Lung microvascular endothelial cell (primary cell): Measurements from ENCODE around the gene SPATS2. TPM values are rescaled to one million over a fixed set of nuclear protein-coding genes. Genes with fewer than 3 reads are reported as not detected.
"Not testable (repeated sequence)": the region's sequence is repeated elsewhere in the genome, so short reads cannot be mapped to it uniquely, and the experiment has no call there.

Experiments used
- DNase-seq, 2 donors: peaks; one replicate each; pipeline versions ENCODE4 v3.0.0 to v3.0.0-alpha.2; 2010; ENCODE audit warnings: low read depth in 2 of 2
- total RNA-seq: library from RNA; depleted of rRNA; stranded (reverse); fragments of >200 nt; gene quantifications from 2 replicates; pipeline ENCODE4 v1.2.1, GENCODE V29; 2014

Gene SPATS2
- total RNA-seq, 1 donor from 2014 or later, result 11.7 TPM

GRCh38 chr12:49511410-49511809 is 144.1 kb downstream of the SPATS2 start:
- no peak for DNase-seq

DNA sequence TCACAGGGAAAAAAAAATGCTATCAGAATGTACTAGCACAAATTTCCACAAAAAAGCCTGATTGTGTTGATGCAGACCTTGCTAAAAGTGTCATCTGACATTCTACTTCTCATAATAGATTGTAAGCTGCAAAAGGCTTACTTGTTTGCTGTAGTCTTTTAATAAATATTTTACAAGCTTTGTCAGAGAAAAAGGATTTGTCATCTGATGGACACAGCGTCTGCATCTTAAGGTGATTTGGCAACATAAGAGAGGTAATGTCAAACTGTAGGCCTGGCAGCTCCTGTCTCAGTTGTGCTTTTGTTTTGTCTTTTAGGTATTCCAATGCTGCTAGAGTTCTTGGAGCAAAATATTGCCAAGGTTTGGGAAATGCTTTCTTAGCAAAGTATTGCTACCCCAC is 145.3 kb downstream of the SPATS2 start:
- no peak for DNase-seq

DNA sequence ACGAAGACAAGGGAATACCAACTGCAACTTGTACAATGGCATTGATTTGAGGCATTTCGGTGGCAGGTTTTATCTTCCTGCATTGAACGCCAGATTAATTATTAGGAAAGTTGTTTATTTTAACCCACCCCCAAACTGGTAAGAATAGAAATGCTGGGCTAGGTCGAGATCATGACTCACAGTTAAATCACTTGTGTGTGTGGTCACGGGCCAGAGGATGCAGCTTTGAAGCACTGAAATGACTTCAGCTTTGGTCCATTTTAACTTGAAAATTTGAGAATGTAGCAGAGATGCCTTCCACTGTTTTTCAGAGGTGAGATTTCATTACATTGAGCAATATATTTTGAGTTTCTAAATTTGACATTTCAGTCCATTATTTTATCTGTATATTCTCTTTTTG is 148.0 kb downstream of the SPATS2 start:
- peak; percentile 58 to 94 for DNase-seq

DNA sequence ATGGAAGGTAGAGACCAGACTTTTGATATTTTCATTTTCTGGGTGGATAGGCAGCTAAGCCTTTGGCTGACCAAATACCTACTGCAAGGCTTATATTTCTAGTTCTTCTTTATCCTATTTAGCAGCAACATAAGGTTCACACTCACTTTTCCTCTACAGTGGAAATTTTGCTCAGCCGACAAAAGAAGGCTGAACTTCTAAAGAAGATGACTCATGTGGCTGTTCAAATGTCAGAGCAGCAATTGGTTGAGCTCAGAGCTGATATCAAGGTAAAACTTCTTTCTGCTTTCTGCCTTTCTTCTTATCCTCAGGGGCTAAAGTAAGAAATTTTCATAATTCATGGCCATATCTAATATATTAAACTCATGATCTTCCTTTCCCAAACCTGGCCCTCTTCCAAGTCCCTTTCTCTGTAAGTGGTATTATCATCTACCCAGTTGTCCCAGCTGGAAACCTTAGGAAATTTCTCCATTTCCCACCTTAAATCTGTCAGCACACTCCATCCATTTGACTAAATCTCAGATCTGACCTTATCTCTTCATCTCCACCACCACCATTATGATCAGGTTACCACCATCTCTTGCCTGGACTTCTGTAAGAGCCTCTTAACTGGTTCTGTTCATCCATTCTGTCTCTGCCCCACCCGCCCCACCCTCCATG is 151.8 kb downstream of the SPATS2 start:
- peak; percentile 53 to 74 for DNase-seq

DNA sequence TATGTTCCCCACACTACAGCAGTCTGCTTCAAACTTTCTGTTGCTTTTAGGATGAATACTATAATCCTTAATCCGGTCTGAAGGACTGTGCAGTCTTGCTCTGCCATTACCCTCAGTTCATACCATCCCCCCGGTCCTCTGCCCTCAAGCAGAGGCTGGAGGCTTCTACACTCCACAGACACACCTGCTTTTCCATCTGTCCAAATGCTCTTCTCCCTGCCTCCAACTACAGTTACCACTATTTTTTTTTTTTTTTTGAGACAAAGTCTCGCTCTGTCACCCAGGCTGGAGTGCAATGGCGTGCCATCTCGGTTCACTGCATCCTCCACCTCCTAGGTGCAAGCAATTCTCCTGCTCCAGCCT is 152.3 kb downstream of the SPATS2 start:
- DNase-seq, result no peak

- no peak for DNase-seq
These were observed 154.1 kb downstream of the SPATS2 start for GRCh38 chr12:49521389-49521788.

GRCh38 chr12:49524660-49525324 is 157.5 kb downstream of the SPATS2 start:
- DNase-seq, result peak; percentile 35 to 46

GRCh38 chr12:49525942-49526341 is 158.7 kb downstream of the SPATS2 start:
- no peak for DNase-seq

- no peak for DNase-seq
These were observed 160.3 kb downstream of the SPATS2 start for GRCh38 chr12:49527361-49528130.

DNA sequence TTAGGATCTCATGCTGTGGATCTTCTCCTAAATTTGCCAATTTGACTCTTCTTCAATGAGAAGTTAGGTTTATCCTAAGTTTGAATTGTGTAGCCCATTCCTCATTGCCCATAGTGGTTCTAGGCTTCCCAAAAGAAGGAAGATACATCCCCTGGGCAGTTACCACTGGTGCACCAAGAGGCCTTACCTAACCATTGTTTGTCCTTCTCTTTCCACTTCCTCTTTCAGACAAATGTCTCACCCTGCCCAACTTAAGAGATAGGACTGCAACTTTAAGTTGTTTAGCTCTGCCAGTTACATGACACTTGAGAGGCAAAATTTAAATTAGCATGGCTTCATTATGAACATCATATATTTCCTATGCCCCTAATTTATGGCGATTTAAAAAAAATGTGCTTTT is 162.2 kb downstream of the SPATS2 start:
- no peak for DNase-seq

DNA sequence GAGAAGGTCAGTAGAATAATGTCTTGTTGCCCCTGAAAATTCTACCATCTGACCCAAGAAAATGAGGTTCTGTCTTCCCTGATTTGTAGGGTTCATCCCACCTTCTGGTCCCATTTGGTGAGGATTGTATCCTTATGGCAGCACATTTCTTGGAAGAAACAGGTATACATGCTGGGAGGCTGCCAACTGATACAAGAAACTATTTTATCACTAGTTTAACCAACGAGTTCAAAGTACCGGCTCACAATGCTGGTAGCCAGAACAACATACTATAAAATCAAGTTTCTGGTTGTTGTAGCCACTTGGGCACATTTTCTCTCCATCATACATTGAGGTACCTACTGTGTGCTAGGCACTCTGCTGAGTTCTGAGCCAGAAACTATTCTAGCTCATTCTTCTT is 164.5 kb downstream of the SPATS2 start:
- no peak for DNase-seq

GRCh38 chr12:49533331-49533730 is 166.1 kb downstream of the SPATS2 start:
- DNase-seq, result no peak

- not testable (repeated sequence) for DNase-seq
These were observed 166.9 kb downstream of the SPATS2 start for GRCh38 chr12:49534122-49534521.

GRCh38 chr12:49534731-49535278 is 167.5 kb downstream of the SPATS2 start:
- no peak for DNase-seq

- DNase-seq, result no peak
These were observed 168.8 kb downstream of the SPATS2 start for GRCh38 chr12:49535921-49536525.

GRCh38 chr12:49536526-49537071 is 169.3 kb downstream of the SPATS2 start:
- DNase-seq, result no peak

DNA sequence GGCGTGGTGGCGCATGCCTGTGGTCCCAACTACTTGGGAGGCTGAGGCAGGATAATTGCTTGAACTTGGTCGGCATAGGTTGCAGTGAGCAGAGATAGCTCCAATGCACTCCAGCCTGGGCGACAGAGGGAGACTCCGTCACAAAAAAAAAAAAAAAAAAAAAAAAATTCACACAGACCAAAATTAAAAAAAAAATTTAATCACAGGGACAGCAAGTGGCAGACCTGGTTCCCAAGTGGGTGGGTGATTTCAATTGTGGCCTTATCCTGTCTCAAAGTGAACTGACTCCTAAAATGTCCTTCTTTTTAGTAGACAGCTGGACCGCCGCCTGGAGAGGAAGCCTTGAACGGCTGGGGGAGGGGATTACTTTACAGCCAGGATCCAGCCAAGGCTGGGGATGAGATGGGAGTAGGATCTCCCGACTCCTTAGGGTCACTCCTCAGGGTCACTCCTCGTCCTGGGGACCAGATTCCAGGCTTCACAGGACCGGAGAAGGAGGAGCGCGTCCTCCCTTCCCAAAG is 170.0 kb downstream of the SPATS2 start:
- no peak for DNase-seq

DNA sequence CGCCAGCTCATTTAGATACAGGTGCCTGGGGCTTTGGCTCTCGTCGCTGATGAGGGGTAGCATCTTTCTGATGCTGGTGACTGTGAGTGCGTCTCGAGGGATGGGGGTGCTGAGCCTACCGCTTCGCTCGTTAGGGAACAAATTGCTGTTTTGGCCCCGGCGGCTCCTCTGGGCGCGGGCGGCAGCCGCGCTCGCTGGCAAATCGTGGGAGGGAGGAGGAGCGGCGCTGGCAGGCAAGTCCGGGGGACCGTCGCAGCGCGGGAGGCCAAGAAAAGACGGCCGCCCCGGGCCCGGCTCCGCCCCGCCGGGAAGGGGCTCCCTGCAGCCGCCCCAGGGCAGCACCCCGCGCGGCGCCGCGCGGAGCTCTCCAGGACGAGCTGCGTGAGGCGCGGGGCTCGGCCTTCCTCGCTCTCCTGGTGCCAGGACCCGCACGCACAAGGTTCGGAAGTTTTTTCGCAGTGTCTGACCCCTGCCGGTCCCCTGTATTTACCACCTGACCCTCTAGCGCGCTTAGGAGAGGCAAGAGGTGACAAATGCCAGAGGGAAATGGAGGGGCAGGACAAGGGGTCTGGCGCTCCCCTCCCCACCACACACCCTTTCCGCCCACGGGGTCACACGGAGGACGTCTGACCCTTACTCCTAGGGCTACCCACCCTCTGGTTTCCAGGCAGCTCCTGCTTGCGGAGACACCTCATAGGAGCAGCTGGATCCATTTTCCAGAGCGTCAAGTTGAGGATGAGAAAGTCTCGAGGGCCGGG is 170.7 kb downstream of the SPATS2 start:
- no peak for DNase-seq

- peak; percentile 45 to 59 for DNase-seq
These were observed 171.5 kb downstream of the SPATS2 start, which contains the start of gene KCNH3 for GRCh38 chr12:49538510-49539403. KCNH3 (plus strand) TSS chr12:49539030; CDS start chr12:49539417, 387 bp downstream.
